Amygdala (tissue), 56 donors: Measurements from ENCODE around the gene SPECC1L.

Experiments
- DNase-seq, 56 donors: peaks; one replicate each; lab custom pipeline; 2025; lab: John Stamatoyannopoulos, UW

SPECC1L gene

DNA sequence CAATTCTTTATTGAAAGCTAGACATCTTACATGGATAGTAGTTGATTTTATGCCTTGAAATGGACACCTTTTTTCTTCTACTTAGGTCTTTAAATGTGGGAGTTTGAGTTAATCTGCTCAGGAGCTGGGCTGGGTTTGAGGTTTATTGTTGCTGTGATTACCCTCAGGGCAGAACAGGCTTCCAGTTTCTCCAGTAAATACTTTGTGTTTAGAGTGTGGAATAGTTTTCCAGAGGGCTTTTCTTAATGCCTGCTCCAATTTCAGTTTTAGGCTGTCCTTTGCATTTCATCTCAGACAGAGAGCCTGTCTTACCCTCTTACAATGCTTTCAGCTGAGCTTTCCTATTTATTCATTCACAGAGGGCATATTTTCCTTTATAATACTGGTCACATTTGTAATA is 86.9 kb downstream of the SPECC1L start:
- no peak for DNase-seq

DNA sequence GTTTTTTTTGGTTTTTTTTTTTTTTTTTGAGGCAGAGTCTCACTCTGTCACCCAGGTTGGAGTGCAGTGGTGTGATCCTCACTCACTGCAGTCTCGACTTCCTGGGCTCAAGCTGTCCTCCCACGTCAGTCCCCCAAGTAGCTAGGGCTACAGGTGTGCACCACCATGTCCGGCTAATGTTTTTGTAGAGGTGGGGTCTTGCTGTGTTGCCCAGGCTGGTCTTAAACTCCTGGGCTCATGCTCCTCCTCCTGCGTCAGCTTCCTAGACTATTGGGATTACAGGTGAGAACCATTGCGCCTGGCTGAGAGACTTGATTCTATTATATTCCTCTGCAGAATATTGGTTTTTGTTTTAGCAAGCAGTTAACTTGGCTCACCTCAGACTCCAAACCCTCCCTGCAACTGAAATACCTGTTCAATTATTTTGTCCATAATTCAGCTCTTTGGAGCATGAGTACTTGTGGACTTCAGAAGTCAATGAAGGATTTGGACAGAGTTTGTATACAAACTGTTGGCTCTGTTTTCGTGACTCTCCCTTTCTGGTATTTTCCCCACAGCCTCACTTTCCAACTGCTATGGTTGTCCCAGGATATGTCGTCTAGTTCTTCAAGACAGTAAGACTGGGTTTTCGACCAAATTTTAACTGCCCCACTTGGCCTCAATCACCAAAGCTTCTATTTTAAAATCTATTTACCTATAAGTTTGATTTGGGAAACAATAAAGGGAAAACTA is 87.6 kb downstream of the SPECC1L start:
- no peak for DNase-seq

DNA sequence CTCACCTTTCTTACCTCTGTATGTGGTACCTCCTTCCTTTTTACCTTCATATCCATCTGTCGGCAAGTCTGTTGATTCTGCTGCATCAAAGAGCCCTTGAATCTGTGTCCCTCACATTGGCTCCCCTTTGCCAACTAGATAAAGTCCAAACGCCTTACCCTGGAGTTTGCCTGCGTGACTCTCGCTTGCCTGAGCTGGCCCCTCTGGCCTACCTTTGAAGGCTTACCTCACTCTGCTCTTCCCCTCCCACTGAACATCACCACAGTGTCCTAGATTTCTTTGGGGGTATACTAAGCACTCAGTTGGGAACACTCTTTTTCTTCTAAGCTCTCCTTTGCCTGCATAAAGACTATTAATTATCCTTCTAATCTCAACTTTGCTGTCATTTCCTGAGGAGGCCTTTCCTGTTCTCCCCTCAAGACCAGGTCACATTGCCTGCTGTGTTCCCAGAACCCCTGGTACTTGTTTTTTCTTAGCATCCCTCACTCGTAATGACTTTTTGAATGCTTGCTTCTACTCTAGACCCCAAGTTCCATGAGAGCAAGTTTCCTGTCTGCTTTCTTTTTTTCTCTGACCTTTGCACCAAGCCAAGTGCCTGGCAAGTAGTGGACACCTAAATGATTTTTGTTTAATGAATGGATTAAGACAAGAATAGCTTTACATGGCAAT is 89.0 kb downstream of the SPECC1L start:
- DNase-seq: no peak

DNA sequence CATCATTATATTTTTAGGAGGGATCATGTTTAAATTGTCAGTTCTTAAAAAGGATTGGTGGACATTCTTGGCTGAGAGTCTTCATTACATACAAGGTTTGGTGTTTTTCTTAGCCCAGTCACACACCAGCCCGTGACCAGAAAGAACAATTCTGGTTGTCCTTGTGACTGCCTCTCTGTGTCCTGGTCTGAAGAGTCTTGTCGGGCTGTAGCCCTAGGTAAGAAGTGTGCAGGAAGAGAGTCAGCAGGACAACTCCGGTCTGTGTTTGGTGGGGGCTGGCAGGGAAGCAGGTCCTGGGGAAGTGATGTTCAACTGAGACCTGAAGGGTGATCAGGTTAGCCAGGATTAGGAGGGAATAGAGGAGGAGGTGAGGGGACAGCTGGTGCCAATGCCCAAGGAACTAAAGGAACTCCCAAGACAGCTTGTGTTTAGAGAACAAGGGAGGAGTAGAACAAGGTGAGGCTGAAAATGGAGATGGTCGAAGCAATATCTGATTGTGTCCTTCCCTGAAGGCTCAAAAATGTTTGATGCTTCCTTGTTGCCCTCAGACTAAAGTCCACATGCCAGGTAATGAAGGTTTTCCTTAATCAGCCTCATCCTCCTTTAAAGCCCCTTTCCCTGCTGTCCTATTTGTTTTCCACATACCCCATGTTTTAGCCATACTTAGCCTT is 91.5 kb downstream of the SPECC1L start:
- no peak for DNase-seq

DNA sequence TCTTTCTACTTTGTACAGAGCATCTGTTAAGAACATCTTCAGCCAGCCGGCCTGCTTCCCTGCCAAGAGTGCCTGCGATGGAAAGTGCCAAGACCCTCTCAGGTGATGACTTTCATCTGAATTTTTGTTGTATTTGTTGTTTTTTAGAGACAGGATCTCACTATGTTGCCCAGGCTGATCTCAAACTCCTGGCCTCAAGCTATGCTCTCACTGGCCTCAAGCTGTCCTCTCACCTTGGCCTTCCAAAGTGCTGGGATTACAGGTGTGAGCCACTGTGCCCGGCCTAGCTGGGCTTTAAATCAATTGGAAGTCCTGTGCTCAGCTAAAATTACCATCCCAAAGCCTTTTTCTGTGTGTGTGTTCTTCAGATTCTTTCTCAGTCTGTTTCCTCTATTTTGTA is 92.6 kb downstream of the SPECC1L start:
- no peak for DNase-seq

DNA sequence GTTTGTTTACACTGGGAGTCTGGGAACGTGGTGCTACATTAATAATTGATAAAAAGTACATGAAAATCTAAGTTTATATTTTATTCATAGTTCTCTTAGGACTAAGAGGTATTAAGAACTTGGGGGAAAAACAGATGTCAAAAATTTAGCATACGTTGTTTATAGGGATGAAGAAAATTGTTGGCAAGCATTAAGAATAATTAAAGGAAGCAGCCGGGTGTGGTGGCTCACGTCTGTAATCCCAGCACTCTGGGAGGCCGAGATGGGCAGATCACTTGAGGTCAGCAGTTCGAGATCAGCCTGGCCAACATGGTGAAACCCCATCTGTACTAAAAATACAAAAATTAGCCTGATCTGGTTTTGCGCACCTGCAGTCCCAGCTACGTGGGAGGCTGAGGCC is 96.1 kb downstream of the SPECC1L start:
- DNase-seq: no peak

DNA sequence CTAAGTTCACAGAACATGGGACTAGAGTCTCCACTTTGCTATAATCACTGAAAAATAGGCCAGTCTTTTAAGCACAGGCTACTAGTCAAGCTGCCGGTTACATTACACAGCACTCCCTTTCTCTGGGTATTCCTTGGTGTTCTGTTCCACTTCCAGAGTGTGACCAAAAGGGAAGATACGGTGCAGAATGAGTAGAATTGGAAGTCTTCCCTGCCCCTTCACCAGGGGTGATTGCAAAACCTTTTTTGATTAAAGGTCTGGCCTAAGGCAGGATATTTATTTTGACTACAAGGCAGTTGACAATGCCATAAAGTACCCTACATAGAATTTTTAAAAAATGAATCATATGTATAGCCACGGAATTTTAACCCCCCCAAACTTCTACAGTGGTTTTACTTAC is 97.2 kb downstream of the SPECC1L start:
- no peak for DNase-seq

DNA sequence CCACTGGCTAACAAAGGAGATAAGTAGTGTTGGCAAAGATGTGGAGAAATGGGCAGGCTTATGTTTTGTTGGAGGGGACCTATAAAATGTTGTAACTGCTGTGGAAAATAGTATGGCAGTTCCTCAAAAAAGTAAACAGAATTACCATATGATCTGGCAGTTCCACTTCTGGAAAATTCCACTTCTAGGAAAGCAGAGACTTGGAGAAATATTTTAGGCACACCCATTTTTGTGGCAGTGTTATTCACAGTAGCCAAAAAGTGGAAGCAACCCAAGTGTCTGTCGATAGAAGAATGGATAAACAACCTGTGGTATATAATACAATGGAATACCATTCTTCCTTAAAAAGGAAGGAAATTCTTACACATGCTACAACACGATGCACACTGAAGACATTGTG is 99.8 kb downstream of the SPECC1L start:
- no peak for DNase-seq

DNA sequence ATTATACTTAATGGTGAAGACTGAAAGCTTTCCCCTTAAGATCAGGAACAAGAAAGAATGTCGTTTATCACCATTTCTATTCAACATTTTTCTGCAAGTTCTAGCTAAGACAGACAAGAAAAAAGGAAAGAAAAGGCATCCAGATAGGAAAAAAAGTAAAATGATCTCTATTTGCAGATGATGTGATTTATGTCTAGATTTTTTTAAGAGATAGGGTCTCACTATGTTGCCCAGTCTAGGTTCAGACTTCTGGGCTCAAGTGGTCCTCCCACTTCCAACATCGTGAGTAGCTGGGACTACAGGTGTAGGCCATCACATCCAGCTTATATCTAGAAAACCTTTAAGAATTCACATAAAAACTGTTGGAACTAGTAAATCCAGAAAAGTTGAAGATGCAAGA is 105.4 kb downstream of the SPECC1L start:
- no peak for DNase-seq

DNA sequence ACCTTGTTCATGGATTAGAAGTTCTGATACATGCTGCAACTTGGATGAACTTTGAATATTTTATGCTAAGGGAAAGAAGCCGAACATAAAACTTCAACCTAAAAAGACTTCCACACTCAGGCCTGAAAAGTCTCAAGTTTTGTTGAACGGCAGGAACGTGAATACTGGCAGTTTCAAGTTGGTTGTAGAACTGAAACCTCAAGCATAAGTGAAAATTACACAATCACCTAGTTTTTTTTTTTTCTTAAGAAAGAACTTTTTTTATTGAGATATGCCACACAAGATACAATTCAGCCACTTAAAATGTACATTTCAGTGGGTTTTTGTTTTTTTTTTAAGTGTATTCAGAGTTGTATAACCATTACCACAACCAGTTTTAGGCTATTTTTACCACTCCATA is 106.0 kb downstream of the SPECC1L start:
- no peak for DNase-seq

DNA sequence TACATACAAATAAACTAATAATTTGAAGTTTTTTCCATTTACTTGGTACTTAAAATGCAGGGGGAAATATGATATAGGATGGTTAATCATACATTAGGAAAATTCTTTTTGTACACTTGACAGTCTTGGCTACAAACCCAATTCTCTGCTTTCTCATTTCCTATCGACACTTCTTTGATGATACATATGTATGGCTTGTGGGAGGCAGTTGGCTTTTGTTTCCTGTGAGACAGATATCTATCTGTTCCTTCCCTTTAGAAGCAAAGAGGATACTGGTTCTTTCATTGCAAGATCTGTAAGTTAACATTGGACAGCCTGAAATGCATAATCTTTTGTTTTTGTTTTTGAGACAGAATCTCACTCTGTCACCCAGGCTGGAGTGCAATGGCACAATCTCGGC is 108.9 kb downstream of the SPECC1L start:
- DNase-seq: no peak

DNA sequence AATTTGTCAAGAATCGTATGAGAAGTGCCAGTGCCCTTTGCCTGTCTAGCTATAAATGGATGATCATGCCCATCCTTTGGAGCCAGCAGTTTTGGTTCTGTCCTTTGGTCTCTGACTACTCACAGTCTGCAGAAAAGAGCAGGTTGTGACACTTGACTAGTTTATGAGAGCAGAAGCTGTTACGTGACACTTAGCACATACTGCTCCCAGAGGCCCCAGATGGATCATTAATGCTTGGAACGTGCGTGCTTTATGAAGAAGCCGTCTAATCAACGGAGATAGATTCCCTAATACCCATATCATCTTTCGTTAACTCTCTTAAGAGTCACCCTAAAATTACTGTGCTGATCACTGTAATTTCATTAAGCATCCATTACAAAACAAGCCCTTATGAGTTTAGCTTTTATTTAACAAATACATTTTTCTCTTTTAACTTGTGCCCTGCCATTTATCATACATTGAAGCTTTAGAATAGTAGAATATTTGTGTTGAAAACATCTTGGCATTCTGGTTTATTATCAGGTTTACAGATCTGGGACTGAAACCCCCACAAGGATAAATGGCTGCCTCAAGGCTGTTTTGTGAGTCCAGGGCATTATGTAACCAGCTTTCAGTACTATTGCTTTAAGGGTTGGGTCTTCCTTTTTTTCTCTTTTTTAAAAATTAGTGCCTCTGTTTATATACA is 109.7 kb downstream of the SPECC1L start:
- DNase-seq: no peak

DNA sequence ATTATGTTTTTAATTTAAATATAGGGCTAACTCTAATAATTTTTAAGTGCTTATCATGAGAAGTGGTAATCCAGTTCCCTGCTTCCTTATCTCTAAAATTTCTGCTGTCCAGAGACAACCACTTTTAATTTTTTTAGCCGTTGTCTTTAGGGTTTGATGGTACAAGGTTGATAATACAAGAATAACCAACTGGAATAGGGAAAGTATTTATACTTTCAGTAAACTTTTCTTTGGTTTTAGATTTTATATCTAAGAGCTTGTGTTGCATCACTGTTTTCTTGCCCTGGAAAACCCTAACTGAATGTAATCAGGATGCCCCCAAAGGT is 110.2 kb downstream of the SPECC1L start:
- no peak for DNase-seq

DNA sequence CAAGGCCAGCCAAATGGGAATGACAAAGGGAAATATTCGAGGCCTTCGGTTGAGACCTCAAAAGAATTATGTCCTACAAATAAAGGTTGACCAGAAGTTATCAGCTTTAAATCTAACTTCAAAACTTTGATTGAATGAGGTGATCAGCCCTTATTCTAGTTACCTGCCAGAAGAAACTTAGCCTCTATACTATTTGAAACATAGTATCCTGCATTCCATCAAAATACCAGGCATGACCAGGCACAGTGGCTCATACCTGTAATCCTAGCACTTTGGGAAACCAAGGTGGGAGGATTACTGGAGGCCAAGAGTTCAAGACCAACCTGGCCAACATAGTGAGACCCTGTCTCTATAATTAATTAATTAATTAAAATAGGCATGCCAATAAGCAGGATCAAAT is 112.4 kb downstream of the SPECC1L start:
- no peak for DNase-seq

DNA sequence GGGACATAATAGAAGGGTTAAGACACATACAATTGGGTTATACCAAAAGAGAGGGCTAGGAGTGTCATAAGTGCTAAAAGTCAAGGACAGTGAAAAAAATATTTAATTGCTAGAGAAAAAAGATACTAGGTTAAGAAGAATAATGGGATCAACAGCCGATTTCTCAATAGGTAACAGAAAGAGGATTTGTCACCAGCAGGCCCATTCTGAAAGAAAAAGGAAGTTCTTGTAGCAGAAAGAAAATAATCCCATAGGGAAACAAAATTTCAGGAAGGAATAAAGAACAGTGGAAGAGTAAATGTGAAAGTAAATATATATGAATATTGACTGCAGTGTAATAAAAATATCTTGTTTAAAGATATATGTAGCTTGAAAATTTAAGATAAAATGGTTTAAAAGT is 113.5 kb downstream of the SPECC1L start:
- DNase-seq: no peak

DNA sequence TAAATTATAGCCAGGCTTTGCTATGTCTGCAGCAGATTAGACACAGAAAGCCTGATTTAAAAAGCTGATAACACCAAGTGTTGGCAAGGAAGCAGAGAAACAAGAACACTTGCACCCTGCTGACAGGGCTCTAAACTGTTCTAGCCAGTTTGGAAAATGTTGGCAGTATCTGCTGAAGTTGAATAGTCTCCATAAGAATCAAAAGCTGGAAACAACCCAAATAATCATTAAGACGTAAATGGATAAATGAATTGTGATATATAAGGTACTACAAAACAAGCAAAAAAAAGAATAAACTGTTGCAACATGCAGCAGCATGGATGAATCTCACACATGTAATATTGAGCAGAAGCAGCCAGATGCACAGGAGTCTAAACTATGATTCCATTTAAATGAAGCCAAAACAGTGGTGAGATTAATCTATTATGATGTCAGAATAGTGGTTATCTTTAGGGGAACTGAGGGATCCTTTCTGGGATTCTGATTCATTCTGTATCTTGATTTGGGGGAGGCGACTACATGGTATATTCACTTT is 116.4 kb downstream of the SPECC1L start:
- DNase-seq: no peak

DNA sequence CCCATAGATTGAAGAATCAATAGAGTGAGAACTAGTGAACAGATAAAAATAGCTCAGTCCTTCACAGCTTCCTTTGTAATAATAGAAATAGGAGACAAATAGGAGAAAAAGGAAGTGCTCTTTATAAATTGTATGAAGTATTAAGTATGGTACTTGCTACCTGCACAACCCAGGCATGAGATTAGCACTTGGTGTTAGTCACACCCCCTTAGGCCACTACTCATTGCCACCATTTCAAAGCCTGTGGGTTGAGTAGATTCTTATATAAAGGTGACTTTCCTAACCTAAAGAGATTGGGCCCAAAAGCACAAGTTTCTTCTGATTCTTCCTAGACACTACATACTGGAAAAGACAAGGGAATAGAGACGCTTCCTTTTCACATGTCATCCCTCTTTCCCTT is 119.0 kb downstream of the SPECC1L start:
- DNase-seq: no peak

DNA sequence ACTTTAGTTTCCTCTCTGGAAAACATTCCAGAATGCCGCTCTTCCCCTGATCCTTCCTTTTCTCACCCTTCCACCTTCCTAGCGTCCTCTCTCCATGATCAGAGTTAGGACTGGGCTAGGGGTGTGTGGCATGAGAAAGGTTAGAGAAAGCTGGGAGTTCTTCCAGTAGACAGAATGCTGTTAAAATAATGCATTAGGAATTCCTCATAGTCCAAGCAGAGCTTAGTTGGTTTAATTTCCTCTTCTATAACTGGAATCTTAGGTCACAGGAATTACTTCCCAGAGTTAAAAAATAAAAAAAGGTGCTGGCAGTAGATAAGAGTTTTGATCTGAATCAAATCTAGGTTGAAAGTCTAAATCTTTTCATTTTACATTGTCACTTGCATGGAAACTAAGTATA is 119.5 kb downstream of the SPECC1L start:
- no peak for DNase-seq

DNA sequence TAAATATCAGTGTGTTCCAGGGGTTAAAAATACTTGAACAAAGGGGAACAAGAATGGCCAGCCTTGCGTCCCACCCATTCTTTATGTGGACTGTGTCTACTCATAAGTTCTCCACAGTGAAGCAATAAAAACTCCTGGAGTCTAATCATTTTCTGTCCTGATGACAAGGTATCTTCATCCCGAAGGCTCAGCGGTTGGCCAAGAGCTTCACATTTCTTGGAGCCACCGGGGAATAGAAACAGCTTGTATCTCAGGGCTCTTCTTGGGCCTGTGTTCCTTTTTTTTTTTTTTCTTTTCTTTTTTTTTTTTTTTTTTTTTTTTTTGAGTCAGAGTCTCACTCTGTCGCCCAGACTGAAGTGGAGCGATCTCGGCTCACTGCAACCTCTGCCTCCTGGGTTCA is 119.9 kb downstream of the SPECC1L start:
- no peak for DNase-seq

DNA sequence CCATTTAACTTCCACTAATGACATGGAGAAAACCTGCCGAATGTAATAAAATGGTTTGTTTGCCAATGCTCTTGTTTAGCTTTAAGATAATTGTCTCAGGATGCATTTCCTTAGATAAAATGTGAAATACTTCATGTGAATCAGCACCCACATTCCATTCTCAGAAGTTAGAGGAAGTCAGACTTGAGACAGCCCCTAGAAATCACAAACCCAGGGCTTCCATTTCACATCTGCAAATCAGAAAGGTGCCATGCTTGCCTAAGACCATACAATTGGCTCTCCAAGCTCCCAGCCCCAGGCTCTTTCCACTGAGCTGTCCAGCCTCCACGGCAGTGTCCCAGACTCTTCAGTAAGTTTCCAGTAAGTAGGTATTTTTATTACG is 121.2 kb downstream of the SPECC1L start:
- no peak for DNase-seq

DNA sequence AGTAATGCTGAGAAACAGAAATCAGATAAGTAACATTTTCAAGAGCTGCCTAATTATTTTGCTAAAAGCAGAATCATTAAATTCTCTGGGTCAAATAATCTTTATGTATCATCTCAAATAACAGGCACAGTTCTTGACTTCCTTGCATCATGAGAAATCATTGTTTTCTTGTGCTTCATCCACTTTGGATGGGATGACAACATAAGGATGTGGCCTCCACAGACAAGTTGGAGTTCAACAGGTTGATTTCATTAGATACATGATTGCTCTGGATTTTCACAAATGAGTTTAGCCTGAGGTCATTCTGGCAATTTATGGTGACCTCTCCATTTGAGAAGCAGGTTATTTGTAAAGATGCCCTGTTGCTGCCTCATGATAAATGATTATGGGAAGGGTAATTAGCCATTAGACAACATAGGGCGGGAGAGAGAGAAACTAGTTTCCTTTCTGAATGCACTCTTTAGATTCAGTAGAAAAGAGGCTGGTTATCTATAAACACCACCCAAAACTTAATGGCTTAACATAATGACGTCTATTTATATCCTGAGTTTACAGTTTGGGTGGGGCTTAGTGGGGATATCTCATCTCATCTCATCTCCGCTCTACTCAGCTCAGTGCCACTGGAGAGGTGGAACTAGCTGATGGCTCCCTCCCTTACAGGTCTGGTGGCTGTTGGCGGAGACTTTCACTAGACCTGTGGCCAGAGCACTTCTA is 121.7 kb downstream of the SPECC1L start:
- DNase-seq: no peak
